H1 (cell line): ENCODE results near the gene CACNG4. TPM values are rescaled to one million over a fixed set of nuclear protein-coding genes. Genes with fewer than 3 reads are reported as not detected.

Experiments used
- CTCF ChIA-PET: fragments of 300-600 bp; sonication (Branson Sonifier 250); formaldehyde crosslinking; loops from one replicate; lab custom pipeline; 2021; ENCODE audit not compliant: partially characterized antibody; lab: Charles Lee
- POLR2A ChIA-PET: fragments of 300-600 bp; sonication (Branson Sonifier 250); formaldehyde crosslinking; loops from one replicate; lab custom pipeline; 2021; ENCODE audit warnings: inconsistent platforms; ENCODE audit not compliant: partially characterized antibody; lab: Charles Lee
- DNase-seq, 2 experiments: peaks; one replicate each; pipeline versions ENCODE4 v3.0.0 to v3.0.0-alpha.2; 2010 to 2022; ENCODE audit warnings: low spot score in 2 of 2, low read depth in 1 of 2, mixed read lengths in 1 of 2
- FAIRE-seq: peaks from 2 replicates; lab custom pipeline; 2011; peaks lifted over from hg19 to GRCh38; lab: Jason Lieb, UNC
- H2AFZ ChIP-seq: 2 replicates; pipeline ENCODE4 v1.8.1; 2012; ENCODE audit warnings: low read length, inconsistent platforms
- H2AK5ac ChIP-seq: 2 replicates; pipeline ENCODE4 v1.6.1; 2013; ENCODE audit warnings: low read depth, low read length
- H2BK120ac ChIP-seq: replicated peaks from 2 replicates; pipeline ENCODE3; 2013; ENCODE audit warnings: low read depth, low read length, inconsistent platforms
- H2BK12ac ChIP-seq: 2 replicates; pipeline ENCODE4 v1.6.1; 2013; ENCODE audit warnings: low read depth, low read length
- H2BK15ac ChIP-seq: 2 replicates; pipeline ENCODE4 v1.6.1; 2013; ENCODE audit warnings: low read length
- H2BK20ac ChIP-seq: 2 replicates; pipeline ENCODE4 v1.6.1; 2013; ENCODE audit warnings: low read length
- H2BK5ac ChIP-seq: 2 replicates; pipeline ENCODE4 v1.6.1; 2013; ENCODE audit warnings: low read depth, low read length
- H3K14ac ChIP-seq: 2 replicates; pipeline ENCODE4 v1.6.1; 2013; ENCODE audit warnings: inconsistent platforms; ENCODE audit not compliant: insufficient read length
- H3K18ac ChIP-seq: 2 replicates; pipeline ENCODE4 v1.6.1; 2013; ENCODE audit warnings: low read length; ENCODE audit errors: extremely low read depth
- H3K23ac ChIP-seq: 2 replicates; pipeline ENCODE4 v1.6.1; 2013; ENCODE audit warnings: inconsistent platforms; ENCODE audit not compliant: insufficient read length
- H3K23me2 ChIP-seq: 2 replicates; pipeline ENCODE4 v1.6.1; 2013; ENCODE audit warnings: low read depth, low read length
- H3K27ac ChIP-seq: 2 replicates; pipeline ENCODE4 v1.6.1; 2011; ENCODE audit warnings: low read depth, low read length, inconsistent platforms
- H3K27me3 ChIP-seq, 4 experiments: replicated peaks in 1 of 4; 1 replicate in 1 of 4; 2 replicates in 3 of 4; pipeline versions ENCODE4 v1.6.1 to v1.8.1; 2011 to 2013; ENCODE audit warnings: low read length in 3 of 4, mild to moderate bottlenecking in 3 of 4, inconsistent platforms in 2 of 4, mixed read lengths in 2 of 4, moderate library complexity in 1 of 4; ENCODE audit not compliant: control insufficient read depth in 3 of 4, insufficient read depth in 3 of 4; ENCODE audit errors: extremely low read depth in 1 of 4
- H3K36me3 ChIP-seq, 4 experiments: 2 replicates each; pipeline versions ENCODE4 v1.6.1 to v1.8.1; 2011 to 2013; ENCODE audit warnings: mild to moderate bottlenecking in 4 of 4, low read length in 3 of 4, moderate library complexity in 2 of 4, control low read depth in 1 of 4, inconsistent platforms in 1 of 4; ENCODE audit not compliant: insufficient read depth in 4 of 4, control insufficient read depth in 2 of 4
- H3K4ac ChIP-seq: replicated peaks from 2 replicates; pipeline ENCODE3; 2013; ENCODE audit warnings: low read length, low read depth, mixed read lengths, inconsistent platforms; ENCODE audit not compliant: insufficient read length
- H3K4me1 ChIP-seq, 4 experiments: replicated peaks in 1 of 4; 1 replicate in 1 of 4; 2 replicates in 3 of 4; pipeline versions ENCODE4 v1.6.1 to v1.8.1; 2011 to 2013; ENCODE audit warnings: low read length in 3 of 4, inconsistent platforms in 2 of 4, mixed read lengths in 1 of 4; ENCODE audit not compliant: insufficient read depth in 4 of 4, control insufficient read depth in 3 of 4
- H3K4me2 ChIP-seq, 2 experiments: 2 replicates each; pipeline versions ENCODE4 v1.6.1 to v1.8.1; 2011 to 2013; ENCODE audit warnings: low read depth in 2 of 2, low read length in 2 of 2, control low read depth in 1 of 2, inconsistent platforms in 1 of 2, mild to moderate bottlenecking in 1 of 2; ENCODE audit not compliant: insufficient read depth in 1 of 2
- H3K4me3 ChIP-seq, 4 experiments: fragments of 200-600, 300-600 bp in 1 of 4; sonication (generic), shearing (Covaris generic), sonication (Bioruptor Twin) in 1 of 4; 2 replicates each; pipeline versions ENCODE4 v1.5.1 to v1.8.1; 2011 to 2016; ENCODE audit warnings: low read length in 4 of 4, low read depth in 3 of 4, control low read depth in 2 of 4, inconsistent platforms in 2 of 4, mild to moderate bottlenecking in 2 of 4, mixed read lengths in 1 of 4, moderate library complexity in 1 of 4; ENCODE audit not compliant: insufficient read depth in 2 of 4; ENCODE audit errors: extremely low read depth in 1 of 4
- H3K56ac ChIP-seq: replicated peaks from 2 replicates; pipeline ENCODE3; 2013; ENCODE audit warnings: low read depth, mild to moderate bottlenecking, mixed read lengths, low read length, inconsistent platforms; ENCODE audit not compliant: insufficient read length
- H3K79me1 ChIP-seq: 2 replicates; pipeline ENCODE4 v1.6.1; 2013; ENCODE audit warnings: low read depth, low read length, control low read depth
- H3K79me2 ChIP-seq, 2 experiments: 2 replicates each; pipeline versions ENCODE4 v1.6.1 to v1.8.1; 2012 to 2013; ENCODE audit warnings: low read length in 2 of 2, mild to moderate bottlenecking in 2 of 2, inconsistent platforms in 1 of 2; ENCODE audit not compliant: insufficient read depth in 2 of 2, control insufficient read depth in 1 of 2
- H3K9ac ChIP-seq, 4 experiments: replicated peaks in 1 of 4; 1 replicate in 1 of 4; 2 replicates in 3 of 4; pipeline versions ENCODE4 v1.6.1 to v1.8.1; 2011 to 2013; ENCODE audit warnings: low read depth in 3 of 4, low read length in 3 of 4, control low read depth in 2 of 4, mild to moderate bottlenecking in 2 of 4, moderate library complexity in 2 of 4, inconsistent platforms in 1 of 4; ENCODE audit errors: extremely low read depth in 1 of 4
- H3K9me3 ChIP-seq, 2 experiments: 2 replicates each; pipeline versions ENCODE4 v1.6.1 to v1.8.1; 2012 to 2013; ENCODE audit warnings: mild to moderate bottlenecking in 2 of 2, moderate library complexity in 2 of 2, control low read depth in 1 of 2, inconsistent platforms in 1 of 2, low read depth in 1 of 2, low read length in 1 of 2, mixed read lengths in 1 of 2; ENCODE audit not compliant: insufficient read depth in 2 of 2
- H4K20me1 ChIP-seq, 2 experiments: replicated peaks in 1 of 2; 2 replicates each; pipeline versions ENCODE3 to v1.8.1; 2011 to 2013; ENCODE audit warnings: inconsistent platforms in 2 of 2, low read length in 2 of 2, mild to moderate bottlenecking in 1 of 2; ENCODE audit not compliant: insufficient read depth in 2 of 2, control insufficient read depth in 1 of 2
- H4K5ac ChIP-seq: 2 replicates; pipeline ENCODE4 v1.6.1; 2013; ENCODE audit warnings: low read length, low read depth, mixed read lengths, inconsistent platforms; ENCODE audit not compliant: insufficient read length
- H4K8ac ChIP-seq: 2 replicates; pipeline ENCODE4 v1.8.0; 2013; ENCODE audit warnings: mild to moderate bottlenecking, moderate library complexity, low read length, inconsistent platforms; ENCODE audit not compliant: insufficient read depth; ENCODE audit errors: extremely low read depth
- H4K91ac ChIP-seq: replicated peaks from 2 replicates; pipeline ENCODE3; 2013; ENCODE audit warnings: low read length, mixed read lengths, inconsistent platforms; ENCODE audit not compliant: insufficient read length
- ATF3 ChIP-seq: IDR thresholded peaks from 2 replicates; pipeline ENCODE4 v1.6.1; 2011; ENCODE audit warnings: low read depth, mild to moderate bottlenecking, low read length; ENCODE audit not compliant: insufficient read depth
- BACH1 ChIP-seq: IDR thresholded peaks from 2 replicates; pipeline ENCODE4 v1.6.1; 2012; ENCODE audit warnings: low read length, improper control_type of control experiment
- KDM1A ChIP-seq: fragments of 200-600, 300-600 bp; sonication (generic); IDR thresholded peaks from 2 replicates; pipeline ENCODE4 v1.7.1; 2016; ENCODE audit warnings: mild to moderate bottlenecking, low read length, borderline replicate concordance
- SIRT6 ChIP-seq: IDR thresholded peaks from one replicate; pipeline ENCODE4 v1.7.1; 2012; ENCODE audit warnings: low read length, inconsistent platforms
- WGBS, 2 experiments: shearing (Covaris generic) in 1 of 2; methylation state at CpG; one replicate each; pipeline versions ENCODE4 v1.1.6 to v1.1.7; 2013 to 2015; ENCODE audit warnings: low lambda C conversion rate in 2 of 2, mixed read lengths in 2 of 2, inconsistent platforms in 1 of 2, low coverage in 1 of 2, missing lambda C conversion rate in 1 of 2; ENCODE audit not compliant: insufficient replicate concordance in 2 of 2, insufficient coverage in 1 of 2, insufficient read length in 1 of 2; ENCODE audit errors: extremely low coverage in 1 of 2, missing lambda C conversion rate in 1 of 2; 5-methylcytosine and 5-hydroxymethylcytosine counted together
- polyA plus RNA-seq, 7 experiments: library from polyadenylated mRNA; depleted of rRNA in 3 of 7; stranded (reverse) in 5 of 7; unstranded in 2 of 7; fragments of >200 nt in 5 of 7; fragments of 200-250 nt in 2 of 7; gene quantifications; 1 replicate in 5 of 7; 2 replicates in 1 of 7; 4 replicates in 1 of 7; pipeline versions ENCODE4 v1.2.1 to v1.2.3, GENCODE V29; 2011 to 2013; ENCODE audit warnings: missing spikeins in 2 of 7, mixed read lengths in 2 of 7
- total RNA-seq: library from RNA; stranded (reverse); fragmentation: NEBNext Ultra II Directional; extraction: Animal tissue kit (Norgen Biotek cat#: 25700); gene quantifications from 2 replicates; pipeline ENCODE4 v1.2.1, GENCODE V29; 2021

CACNG4 gene
- total and polyA plus RNA-seq, 2 of the 8 experiments (the other 6 are each of a cell fraction or from before 2014, with no cell fraction given) = 3.6 to 5.6 TPM

GRCh38 chr17:67013891-67014290 lies 49.4 kb downstream of the CACNG4 start:
- Histone ChIP-seq H3K4me2 (no peak overlapping the region), H4K20me1 (no peaks in the 10 kb centered on the region), H3K36me3 (no peaks in the 10 kb centered on the region), H2BK20ac (no peak overlapping the region), H3K79me2 (no peaks in the 10 kb centered on the region), H2BK5ac (no peak overlapping the region), H3K27me3 (no peaks in the 10 kb centered on the region), H3K56ac (no peak overlapping the region), H2AFZ (no peak overlapping the region), H3K23me2 (no peaks in the 10 kb centered on the region), H4K8ac (no peak overlapping the region), H3K18ac (no peak overlapping the region), H4K5ac (no peak overlapping the region), H3K23ac (no peak overlapping the region), H2BK12ac (no peak overlapping the region), H3K9me3 (no peaks in the 10 kb centered on the region), H3K4me1 (no peaks in the 10 kb centered on the region; a peak in 1 of 7 replicates), H2AK5ac (no peak overlapping the region), H2BK120ac (no peak overlapping the region), H3K9ac (no peak overlapping the region), H3K4me3 (no peak overlapping the region), H3K4ac (no peak overlapping the region), H3K14ac (no peak overlapping the region), H4K91ac (no peak overlapping the region), H2BK15ac (no peak overlapping the region), H3K79me1 (no peaks in the 10 kb centered on the region), H3K27ac (no peak overlapping the region)
- WGBS, 2 experiments = 91% methylated on average over 8 of the region's 8 CpGs; no CpG with 5 or more reads in 1 of the 2 experiments
- FAIRE-seq (no peak), DNase-seq (no peak)
- no peak for TF ChIP-seq SIRT6
- TF ChIP-seq KDM1A = no peak
- no peak for TF ChIP-seq BACH1
- no peak for TF ChIP-seq ATF3
- ChIA-PET CTCF (interaction anchor here (1.0 to 1.2 kb wide), 2 partner anchors 14 to 44 kb away, joined by 3 read pairs; no protein-coding TSS in a partner anchor), POLR2A (interaction anchor here (1.0 kb wide), 1 partner anchor 17 kb away, joined by 3 read pairs; no protein-coding TSS in a partner anchor)
